ENCODE data around the gene MFN2. TPM values are rescaled to one million over a fixed set of nuclear protein-coding genes. Genes with fewer than 3 reads are reported as not detected.

The MFN2 gene
- polyA plus RNA-seq, 1 of the 3 experiments (the other 2 are of a cell fraction), result 43.2 TPM

DNA sequence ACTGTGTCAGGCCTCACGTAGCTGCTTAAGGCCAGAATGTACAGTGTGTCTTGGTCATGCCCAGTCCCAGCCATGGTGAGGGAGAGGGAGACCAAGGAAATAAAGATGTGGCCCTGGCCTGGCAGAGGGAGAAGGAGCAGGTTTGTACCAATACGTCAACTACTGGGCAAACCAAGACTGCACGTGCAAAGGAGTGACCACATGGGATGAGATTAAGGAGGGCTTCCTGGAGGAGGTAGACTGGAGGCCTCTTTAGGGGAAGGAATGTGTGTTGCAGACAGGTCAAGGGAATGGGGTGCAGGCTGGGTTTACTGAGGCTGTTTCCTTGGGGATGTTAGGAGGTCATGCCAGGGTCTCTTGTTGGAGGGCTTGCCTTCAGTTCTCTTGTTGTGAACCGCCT, 38.0 kb upstream of the MFN2 start:
- ChIA-PET POLR2A (interaction anchor here (0.6 kb wide), 1 partner anchor 27 kb away, joined by 10 read pairs; no protein-coding TSS in a partner anchor), CTCF (interaction anchor here (2.0 kb wide), 1 partner anchor 104 kb away, joined by 4 read pairs; no protein-coding TSS in a partner anchor)
- Histone ChIP-seq H3K4me1 (ENCODE audit: control insufficient read depth in 1 of 2, insufficient read depth in 2 of 2, low read depth in 1 of 2, low read length in 1 of 2) (peaks cover 6 to 54% of the 10 kb centered on the region in 2 experiments; a peak in 2 of 4 replicates), H3K36me3 (replicated peaks in 1 of 2; ENCODE audit: control insufficient read depth in 1 of 2, insufficient read depth in 2 of 2, low read length in 1 of 2) (peaks cover 3 to 17% of the 10 kb centered on the region in 2 experiments), H3K9me2 (no peaks in the 10 kb centered on the region), H3K27me3 (ENCODE audit: insufficient read depth) (no peaks in the 10 kb centered on the region), H3K9ac (no peak overlapping the region), H3F3A (replicated peaks; ENCODE audit: insufficient read depth) (no peaks in the 10 kb centered on the region), H2AFZ (ENCODE audit: low read depth) (no peak overlapping the region), H3K27ac (ENCODE audit: low read depth in 2 of 2, low read length in 1 of 2) (no peak overlapping the region; a peak in 1 of 4 replicates), H4K20me1 (ENCODE audit: insufficient read depth) (0 out of 2 replicates have a peak, but pooled peaks cover 4% of the 10 kb centered on the region), H3K79me2 (ENCODE audit: insufficient read depth) (peaks cover 47% of the 10 kb centered on the region), H3K4me2 (no peak overlapping the region), H3K4me3 (ENCODE audit: low read depth in 2 of 2, low read length in 1 of 2) (no peak overlapping the region), H3K9me3 (no peaks in the 10 kb centered on the region)
- WGBS (ENCODE audit: low lambda C conversion rate), result 100% methylated on average over 3 of the region's 4 CpGs
- no peak for TF ChIP-seq FOXM1 (IDR thresholded peaks at IDR 0.05; ENCODE audit: low read depth)
- TF ChIP-seq TCF12 (IDR thresholded peaks at IDR 0.05), result no peak
- TF ChIP-seq RCOR1 (IDR thresholded peaks at IDR 0.05; ENCODE audit: low read length), result no peak
- no peak for TF ChIP-seq POLR2AphosphoS5 (IDR thresholded peaks at IDR 0.05; ENCODE audit: low read depth, low read length)
- TF ChIP-seq RAD21 (IDR thresholded peaks at IDR 0.05; ENCODE audit: low read length), result no peak
- no peak for TF ChIP-seq CHD2 (IDR thresholded peaks at IDR 0.05; ENCODE audit: low read length, partially characterized antibody)
- TF ChIP-seq, protein P1, sequence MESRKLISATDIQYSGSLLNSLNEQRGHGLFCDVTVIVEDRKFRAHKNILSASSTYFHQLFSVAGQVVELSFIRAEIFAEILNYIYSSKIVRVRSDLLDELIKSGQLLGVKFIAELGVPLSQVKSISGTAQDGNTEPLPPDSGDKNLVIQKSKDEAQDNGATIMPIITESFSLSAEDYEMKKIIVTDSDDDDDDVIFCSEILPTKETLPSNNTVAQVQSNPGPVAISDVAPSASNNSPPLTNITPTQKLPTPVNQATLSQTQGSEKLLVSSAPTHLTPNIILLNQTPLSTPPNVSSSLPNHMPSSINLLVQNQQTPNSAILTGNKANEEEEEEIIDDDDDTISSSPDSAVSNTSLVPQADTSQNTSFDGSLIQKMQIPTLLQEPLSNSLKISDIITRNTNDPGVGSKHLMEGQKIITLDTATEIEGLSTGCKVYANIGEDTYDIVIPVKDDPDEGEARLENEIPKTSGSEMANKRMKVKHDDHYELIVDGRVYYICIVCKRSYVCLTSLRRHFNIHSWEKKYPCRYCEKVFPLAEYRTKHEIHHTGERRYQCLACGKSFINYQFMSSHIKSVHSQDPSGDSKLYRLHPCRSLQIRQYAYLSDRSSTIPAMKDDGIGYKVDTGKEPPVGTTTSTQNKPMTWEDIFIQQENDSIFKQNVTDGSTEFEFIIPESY (IDR thresholded peaks at IDR 0.05; ENCODE audit: borderline replicate concordance, low read depth), result no peak
- TF ChIP-seq, protein P2, sequence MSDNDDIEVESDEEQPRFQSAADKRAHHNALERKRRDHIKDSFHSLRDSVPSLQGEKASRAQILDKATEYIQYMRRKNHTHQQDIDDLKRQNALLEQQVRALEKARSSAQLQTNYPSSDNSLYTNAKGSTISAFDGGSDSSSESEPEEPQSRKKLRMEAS (IDR thresholded peaks at IDR 0.05; ENCODE audit: low read depth), result no peak
- TF ChIP-seq IRF3 (IDR thresholded peaks at IDR 0.05; ENCODE audit: low read depth, low read length), result no peak
- TF ChIP-seq, protein P3, sequence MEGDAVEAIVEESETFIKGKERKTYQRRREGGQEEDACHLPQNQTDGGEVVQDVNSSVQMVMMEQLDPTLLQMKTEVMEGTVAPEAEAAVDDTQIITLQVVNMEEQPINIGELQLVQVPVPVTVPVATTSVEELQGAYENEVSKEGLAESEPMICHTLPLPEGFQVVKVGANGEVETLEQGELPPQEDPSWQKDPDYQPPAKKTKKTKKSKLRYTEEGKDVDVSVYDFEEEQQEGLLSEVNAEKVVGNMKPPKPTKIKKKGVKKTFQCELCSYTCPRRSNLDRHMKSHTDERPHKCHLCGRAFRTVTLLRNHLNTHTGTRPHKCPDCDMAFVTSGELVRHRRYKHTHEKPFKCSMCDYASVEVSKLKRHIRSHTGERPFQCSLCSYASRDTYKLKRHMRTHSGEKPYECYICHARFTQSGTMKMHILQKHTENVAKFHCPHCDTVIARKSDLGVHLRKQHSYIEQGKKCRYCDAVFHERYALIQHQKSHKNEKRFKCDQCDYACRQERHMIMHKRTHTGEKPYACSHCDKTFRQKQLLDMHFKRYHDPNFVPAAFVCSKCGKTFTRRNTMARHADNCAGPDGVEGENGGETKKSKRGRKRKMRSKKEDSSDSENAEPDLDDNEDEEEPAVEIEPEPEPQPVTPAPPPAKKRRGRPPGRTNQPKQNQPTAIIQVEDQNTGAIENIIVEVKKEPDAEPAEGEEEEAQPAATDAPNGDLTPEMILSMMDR (IDR thresholded peaks at IDR 0.05), result no peak
- TF ChIP-seq, protein P4, sequence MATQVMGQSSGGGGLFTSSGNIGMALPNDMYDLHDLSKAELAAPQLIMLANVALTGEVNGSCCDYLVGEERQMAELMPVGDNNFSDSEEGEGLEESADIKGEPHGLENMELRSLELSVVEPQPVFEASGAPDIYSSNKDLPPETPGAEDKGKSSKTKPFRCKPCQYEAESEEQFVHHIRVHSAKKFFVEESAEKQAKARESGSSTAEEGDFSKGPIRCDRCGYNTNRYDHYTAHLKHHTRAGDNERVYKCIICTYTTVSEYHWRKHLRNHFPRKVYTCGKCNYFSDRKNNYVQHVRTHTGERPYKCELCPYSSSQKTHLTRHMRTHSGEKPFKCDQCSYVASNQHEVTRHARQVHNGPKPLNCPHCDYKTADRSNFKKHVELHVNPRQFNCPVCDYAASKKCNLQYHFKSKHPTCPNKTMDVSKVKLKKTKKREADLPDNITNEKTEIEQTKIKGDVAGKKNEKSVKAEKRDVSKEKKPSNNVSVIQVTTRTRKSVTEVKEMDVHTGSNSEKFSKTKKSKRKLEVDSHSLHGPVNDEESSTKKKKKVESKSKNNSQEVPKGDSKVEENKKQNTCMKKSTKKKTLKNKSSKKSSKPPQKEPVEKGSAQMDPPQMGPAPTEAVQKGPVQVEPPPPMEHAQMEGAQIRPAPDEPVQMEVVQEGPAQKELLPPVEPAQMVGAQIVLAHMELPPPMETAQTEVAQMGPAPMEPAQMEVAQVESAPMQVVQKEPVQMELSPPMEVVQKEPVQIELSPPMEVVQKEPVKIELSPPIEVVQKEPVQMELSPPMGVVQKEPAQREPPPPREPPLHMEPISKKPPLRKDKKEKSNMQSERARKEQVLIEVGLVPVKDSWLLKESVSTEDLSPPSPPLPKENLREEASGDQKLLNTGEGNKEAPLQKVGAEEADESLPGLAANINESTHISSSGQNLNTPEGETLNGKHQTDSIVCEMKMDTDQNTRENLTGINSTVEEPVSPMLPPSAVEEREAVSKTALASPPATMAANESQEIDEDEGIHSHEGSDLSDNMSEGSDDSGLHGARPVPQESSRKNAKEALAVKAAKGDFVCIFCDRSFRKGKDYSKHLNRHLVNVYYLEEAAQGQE (IDR thresholded peaks at IDR 0.05; ENCODE audit: low read depth, low read length), result no peak
- DNase-seq, result no peak

All from SK-N-SH (cell line).